Ureter (tissue), 1 donor: ENCODE results near the gene ARHGEF35. TPM values are rescaled to one million over a fixed set of nuclear protein-coding genes. Genes with fewer than 3 reads are reported as not detected.
"Not testable (repeated sequence)": the region's sequence is repeated elsewhere in the genome, so short reads cannot be mapped to it uniquely, and the experiment has no call there.

Experiments
- DNase-seq: peaks from one replicate; pipeline ENCODE4 v3.0.0-alpha.2; 2020; ENCODE audit warnings: low spot score
- total RNA-seq: library from RNA; stranded (reverse); gene quantifications from one replicate; pipeline ENCODE4 v1.2.4, GENCODE V29; 2023
- donor health status: DM: yes; HTN: yes; CAD: no.

The ARHGEF35 gene
- total RNA-seq, 1 donor from 2014 or later = 9.7 TPM

DNA sequence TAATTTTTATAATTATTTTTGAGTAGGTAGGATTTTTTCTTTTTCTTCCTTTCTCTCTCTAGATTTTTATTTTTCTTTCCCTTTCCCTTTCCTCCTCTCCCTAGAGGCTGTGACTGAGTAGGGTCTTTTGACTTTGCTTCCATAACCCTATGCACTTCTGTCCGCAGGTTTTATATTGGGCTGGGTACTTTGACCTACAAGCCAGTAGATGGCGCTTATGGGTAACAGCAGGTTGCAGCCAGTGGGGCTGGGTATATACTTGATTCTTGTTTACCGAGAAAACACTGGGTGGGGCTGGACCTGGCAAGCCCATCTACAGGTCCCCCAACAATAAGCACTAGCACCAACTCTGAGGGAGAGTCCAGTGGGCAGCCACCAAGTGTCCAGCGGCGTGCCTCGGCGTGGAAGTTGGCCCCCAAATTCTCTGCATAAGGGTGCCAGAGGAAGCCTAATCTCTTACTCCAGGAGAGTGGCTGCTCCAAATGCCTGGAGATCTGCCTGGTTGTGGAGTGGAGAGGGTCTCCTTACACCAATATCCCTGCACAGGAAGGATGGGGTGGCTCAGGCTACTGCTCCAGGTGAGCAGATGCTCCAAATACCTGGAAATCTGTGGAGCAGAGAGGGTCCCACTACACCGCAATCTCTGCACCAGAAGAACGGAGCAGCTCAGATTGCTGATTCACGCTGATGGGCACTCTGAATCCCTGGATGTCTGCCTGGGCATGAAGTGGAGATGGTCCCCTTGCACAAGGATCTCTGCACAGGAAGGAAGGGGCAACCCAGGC, 17.1 kb downstream of the ARHGEF35 start:
- DNase-seq = not testable (repeated sequence)

GRCh38 chr7:144174613-144175012, 21.0 kb downstream of the ARHGEF35 start:
- no peak for DNase-seq

DNA sequence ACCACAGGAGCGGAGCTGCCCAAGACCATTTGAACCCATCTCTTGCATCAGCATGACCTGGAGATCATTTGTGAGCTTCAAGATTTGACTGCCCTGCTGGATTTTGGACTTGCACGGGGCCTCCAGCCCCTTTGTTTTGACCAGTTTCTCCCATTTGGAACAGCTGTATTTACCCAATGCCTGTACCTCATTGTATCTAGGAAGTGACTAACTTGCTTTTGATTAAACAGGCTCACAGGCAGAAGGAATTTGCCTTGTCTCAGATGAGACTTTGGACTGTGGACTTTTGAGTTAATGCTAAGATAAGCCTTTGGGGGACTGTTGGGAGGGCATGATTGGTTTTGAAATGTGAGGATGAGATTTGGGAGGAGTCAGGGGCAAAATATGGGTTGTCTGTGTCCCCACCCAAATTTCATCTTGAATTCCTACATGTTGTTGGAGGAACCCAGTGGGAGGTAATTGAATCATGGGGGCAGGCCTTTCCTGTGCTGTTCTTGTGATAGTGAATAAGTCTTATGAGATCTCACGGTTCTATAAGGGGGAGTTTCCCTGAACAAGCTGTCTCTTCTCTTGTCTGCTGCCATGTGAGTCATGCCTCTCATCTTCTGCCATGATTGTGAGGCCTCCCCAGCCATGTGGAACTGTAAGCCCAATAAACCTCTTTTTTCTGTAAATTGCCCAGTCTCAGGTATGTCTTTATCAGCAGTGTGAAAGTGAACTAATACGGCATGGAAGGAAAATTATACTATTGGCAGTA, 23.9 kb downstream of the ARHGEF35 start:
- not testable (repeated sequence) for DNase-seq

DNA sequence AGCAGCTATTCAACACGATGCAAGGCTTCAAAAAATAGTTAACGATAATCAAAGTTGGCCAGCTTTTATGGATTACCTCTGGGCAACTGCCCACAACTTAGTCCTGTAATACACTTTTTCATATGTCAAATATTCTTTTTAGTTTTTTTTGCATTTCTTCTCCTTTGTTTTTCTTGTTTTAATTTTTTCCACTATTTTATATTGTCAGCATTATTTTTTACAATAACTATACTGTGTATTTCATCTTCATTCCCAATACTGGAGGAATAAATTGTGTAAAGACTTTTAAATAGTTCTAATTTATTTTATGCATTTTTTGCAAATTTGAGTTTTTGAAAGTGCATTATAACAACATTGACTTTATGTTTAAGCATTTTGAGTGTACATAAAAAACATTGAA, 30.8 kb downstream of the ARHGEF35 start:
- no peak for DNase-seq

DNA sequence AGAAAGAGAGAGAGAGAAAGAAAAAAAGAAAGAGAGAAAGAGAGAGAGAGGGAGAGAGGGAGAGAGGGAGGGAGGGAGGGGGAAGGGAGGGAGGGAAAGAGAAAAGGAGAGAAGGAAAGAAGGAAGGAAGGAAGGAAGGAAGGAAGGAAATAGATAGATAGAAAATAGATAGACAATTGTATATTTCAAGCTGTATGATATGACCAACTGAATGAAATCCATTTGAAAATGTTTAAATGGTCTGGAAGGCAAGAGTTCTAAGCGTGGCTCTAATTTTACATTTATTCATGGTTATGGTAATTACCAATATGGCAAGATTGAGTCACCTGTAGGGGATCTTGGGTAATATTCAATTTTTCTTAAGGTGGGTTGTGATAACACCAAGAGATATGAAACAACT, 36.8 kb downstream of the ARHGEF35 start:
- no peak for DNase-seq

GRCh38 chr7:144148224-144148827, 47.3 kb downstream of the ARHGEF35 start:
- DNase-seq = no peak

GRCh38 chr7:144144426-144144825, 51.2 kb downstream of the ARHGEF35 start:
- DNase-seq = no peak

- DNase-seq = no peak
Observed at GRCh38 chr7:144142187-144142586, 53.4 kb downstream of the ARHGEF35 start.

GRCh38 chr7:144137501-144137900, 58.1 kb downstream of the ARHGEF35 start:
- DNase-seq = no peak

Other genes with a start within 250 kb of the ARHGEF35 start
- gene OR2F1, start 241.0 kb downstream of the ARHGEF35 start, total RNA-seq = not detected
- not detected for gene OR6B1, start 195.5 kb downstream of the ARHGEF35 start, total RNA-seq
- gene OR2A5, start 146.9 kb downstream of the ARHGEF35 start, total RNA-seq = not detected
- not detected for gene OR2A25, start 126.0 kb downstream of the ARHGEF35 start, total RNA-seq
- gene OR2A12, start 109.6 kb downstream of the ARHGEF35 start, total RNA-seq = not detected
- not detected for gene OR2A2, start 86.2 kb downstream of the ARHGEF35 start, total RNA-seq
- gene OR2A14, start 72.7 kb downstream of the ARHGEF35 start, total RNA-seq = not detected
- gene CTAGE4, start 12.4 kb downstream of the ARHGEF35 start, total RNA-seq = 4.0 TPM
- 0.08 TPM for gene OR2A42, start 43.8 kb upstream of the ARHGEF35 start, total RNA-seq
- gene OR2A7, start 69.0 kb upstream of the ARHGEF35 start, total RNA-seq = 10.8 TPM
- gene CTAGE8, start 73.5 kb upstream of the ARHGEF35 start, total RNA-seq = 3.2 TPM
- not detected for gene OR2A1, start 116.6 kb upstream of the ARHGEF35 start, total RNA-seq
- gene ARHGEF5, start 159.6 kb upstream of the ARHGEF35 start, total RNA-seq = 27.3 TPM
- gene NOBOX, start 207.9 kb upstream of the ARHGEF35 start, total RNA-seq = not detected